K562 treated with DMSO at 1 percent for 4 hours (cell line): ENCODE measurements around the gene ABHD18. TPM values are rescaled to one million over a fixed set of nuclear protein-coding genes. Genes with fewer than 3 reads are reported as not detected.

Experiments used
- total RNA-seq: library from RNA; unstranded; fragments of 300-600 nt; gene quantifications from 2 replicates; pipeline ENCODE4 v1.2.3, GENCODE V29; 2022; ENCODE audit not compliant: insufficient read depth

Gene ABHD18
- 9.1 and 12.5 TPM in 2 replicates for total RNA-seq

GRCh38 chr4:127965062-127965802, at the start of gene ABHD18, which contains the start of gene MFSD8:
Gene ABHD18, plus strand, starts transcription at chr4:127965406. Its CDS starts 17,550 bp downstream, at chr4:127982956.
Gene MFSD8, minus strand, starts transcription at chr4:127965173. Its CDS starts 40 bp downstream, at chr4:127965133.

GRCh38 chr4:128060699-128061565, 95.7 kb downstream of the ABHD18 start, which contains the start of gene LARP1B:
Gene LARP1B, plus strand, starts transcription at chr4:128061312. Its CDS starts 13,640 bp downstream, at chr4:128074952.

Other genes with a start within 250 kb of the ABHD18 start
- not detected in 2 replicates for gene SLC25A31, start 235.0 kb upstream of the ABHD18 start, total RNA-seq
- gene HSPA4L, start 183.1 kb upstream of the ABHD18 start, total RNA-seq = 7.5 and 8.0 TPM in 2 replicates
- 13.4 and 30.8 TPM in 2 replicates for gene PLK4, start 84.5 kb upstream of the ABHD18 start, total RNA-seq
- 5.2 and 9.1 TPM in 2 replicates for gene MFSD8, start 233 bp upstream of the ABHD18 start, total RNA-seq
- gene LARP1B, start 95.9 kb downstream of the ABHD18 start, total RNA-seq = 17.7 and 20.5 TPM in 2 replicates